Gastrocnemius medialis (tissue), 4 donors: ENCODE measurements around the gene FCHSD2. TPM values are rescaled to one million over a fixed set of nuclear protein-coding genes. Genes with fewer than 3 reads are reported as not detected.
"Not testable (repeated sequence)": the region's sequence is repeated elsewhere in the genome, so short reads cannot be mapped to it uniquely, and the experiment has no call there.

Experiments
- ATAC-seq, 2 donors: fragments of 150-250 bp; one replicate each; pipeline ENCODE4 v1.9.1; 2016
- DNase-seq, 2 donors: peaks; one replicate each; pipeline ENCODE4 v3.0.0-alpha.2; 2019
- H3K27ac ChIP-seq, 4 donors: fragments of 200-600 bp; sonication (generic); 1 replicate in 1 of 4; 2 replicates in 3 of 4; pipeline ENCODE4 v1.5.1; 2016 to 2018; ENCODE audit warnings: mild to moderate bottlenecking in 2 of 4, moderate library complexity in 1 of 4
- H3K27me3 ChIP-seq, 3 donors: fragments of 200-600 bp; sonication (generic) in 2 of 3; 1 replicate in 1 of 3; 2 replicates in 2 of 3; pipeline versions ENCODE4 v1.5.1 to v1.6.0; 2016 to 2019; ENCODE audit warnings: mild to moderate bottlenecking in 1 of 3, moderate library complexity in 1 of 3
- H3K36me3 ChIP-seq, 2 donors: fragments of 200-600 bp; sonication (generic) in 1 of 2; one replicate each; pipeline ENCODE4 v1.5.1; 2017 to 2018
- H3K4me1 ChIP-seq, 2 donors: fragments of 200-600 bp; sonication (generic) in 1 of 2; one replicate each; pipeline ENCODE4 v1.5.1; 2016 to 2017; ENCODE audit warnings: mild to moderate bottlenecking in 2 of 2
- H3K4me3 ChIP-seq, 4 donors: fragments of 200-600 bp; sonication (generic) in 3 of 4; 1 replicate in 1 of 4; 2 replicates in 3 of 4; pipeline ENCODE4 v1.5.1; 2016 to 2019; ENCODE audit warnings: mild to moderate bottlenecking in 2 of 4
- H3K9me3 ChIP-seq, 3 donors: fragments of 200-600 bp; sonication (generic) in 2 of 3; 1 replicate in 1 of 3; 2 replicates in 2 of 3; pipeline ENCODE4 v1.5.1; 2016 to 2019
- POLR2A ChIP-seq, 2 donors: fragments of 450-650 bp; IDR thresholded peaks; one replicate each; pipeline ENCODE4 v1.6.1; 2017; ENCODE audit warnings: antibody characterized with exemption in 2 of 2, mild to moderate bottlenecking in 2 of 2, moderate library complexity in 2 of 2
- in situ Hi-C, 4 donors: fragments of 200-750 bp; cut with MboI; loops; one replicate each; pipeline versions ENCODE4 v1.15.0 to v1.8.0; 2017; ENCODE audit warnings: low sequenced_read_pairs in 4 of 4
- intact Hi-C: fragments of 100-400 bp; cut with DNase I; formaldehyde crosslinking; loops from one replicate; pipeline ENCODE4 v1.15.1; 2023; ENCODE audit warnings: low total_unique reads
- total RNA-seq, 4 donors: library from RNA; depleted of rRNA; stranded (reverse); fragments of >200 nt; gene quantifications; one replicate each; pipeline versions ENCODE4 v1.1.0 to v1.2.3, GENCODE V29; 2016
- TF ChIP-seq, protein P1 (sequence below), 5 experiments: fragments of 450-650 bp in 3 of 5; fragments of 200-600 bp in 2 of 5; sonication (generic) in 2 of 5; IDR thresholded peaks in 4 of 5; conservative IDR thresholded peaks in 1 of 5; 1 replicate in 4 of 5; 2 replicates in 1 of 5; pipeline ENCODE4 v1.5.1; 2016 to 2019; ENCODE audit warnings: antibody characterized with exemption in 5 of 5, mild to moderate bottlenecking in 3 of 5, moderate library complexity in 3 of 5

The FCHSD2 gene
- total RNA-seq, 4 donors from 2014 or later: 5.6 to 10.0 (median 8.0) TPM

DNA sequence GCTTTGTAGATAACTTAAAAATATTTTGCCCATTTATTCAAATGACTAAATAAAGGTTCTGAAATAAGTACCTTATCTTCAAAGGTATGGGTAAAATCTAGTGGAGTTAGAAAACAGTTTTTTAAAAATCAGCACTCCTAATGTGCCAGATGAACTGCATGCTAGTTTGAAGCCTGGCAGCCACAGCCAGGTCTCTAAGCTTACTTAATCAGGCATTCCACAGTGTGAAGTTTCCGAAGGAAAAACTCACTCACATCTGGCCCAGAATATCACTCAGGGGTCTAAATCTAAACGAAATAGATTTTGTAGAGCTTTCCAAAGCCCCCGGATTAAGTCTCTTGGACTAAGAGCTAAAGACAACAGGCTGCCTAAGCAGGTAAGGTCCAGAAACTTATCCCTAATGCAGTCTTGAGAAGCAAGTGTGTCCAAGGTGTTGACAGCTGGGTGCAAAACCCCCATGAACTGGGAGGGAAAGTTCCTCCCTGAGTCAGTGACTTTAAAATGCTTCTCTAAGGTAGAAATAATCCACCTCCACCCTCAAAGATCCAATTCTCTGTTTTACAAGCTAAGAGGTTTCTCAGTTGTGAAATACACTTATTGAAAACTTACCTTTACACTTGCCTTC lies 157.6 kb downstream of the FCHSD2 start:
- no peak for ATAC-seq
- H3K4me1 ChIP-seq: peaks cover 12% of the 10 kb centered on the region in 2 donors
- no peak for DNase-seq
- in situ Hi-C loops: no loop called here
- intact Hi-C loops: no loop called here
- H3K36me3 ChIP-seq: peaks cover 0 to 7% of the 10 kb centered on the region in 2 donors
- H3K9me3 ChIP-seq: no peaks in the 10 kb centered on the region
- no peak for TF ChIP-seq POLR2A (IDR thresholded peaks at IDR 0.05)
- TF ChIP-seq, protein P1, sequence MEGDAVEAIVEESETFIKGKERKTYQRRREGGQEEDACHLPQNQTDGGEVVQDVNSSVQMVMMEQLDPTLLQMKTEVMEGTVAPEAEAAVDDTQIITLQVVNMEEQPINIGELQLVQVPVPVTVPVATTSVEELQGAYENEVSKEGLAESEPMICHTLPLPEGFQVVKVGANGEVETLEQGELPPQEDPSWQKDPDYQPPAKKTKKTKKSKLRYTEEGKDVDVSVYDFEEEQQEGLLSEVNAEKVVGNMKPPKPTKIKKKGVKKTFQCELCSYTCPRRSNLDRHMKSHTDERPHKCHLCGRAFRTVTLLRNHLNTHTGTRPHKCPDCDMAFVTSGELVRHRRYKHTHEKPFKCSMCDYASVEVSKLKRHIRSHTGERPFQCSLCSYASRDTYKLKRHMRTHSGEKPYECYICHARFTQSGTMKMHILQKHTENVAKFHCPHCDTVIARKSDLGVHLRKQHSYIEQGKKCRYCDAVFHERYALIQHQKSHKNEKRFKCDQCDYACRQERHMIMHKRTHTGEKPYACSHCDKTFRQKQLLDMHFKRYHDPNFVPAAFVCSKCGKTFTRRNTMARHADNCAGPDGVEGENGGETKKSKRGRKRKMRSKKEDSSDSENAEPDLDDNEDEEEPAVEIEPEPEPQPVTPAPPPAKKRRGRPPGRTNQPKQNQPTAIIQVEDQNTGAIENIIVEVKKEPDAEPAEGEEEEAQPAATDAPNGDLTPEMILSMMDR (IDR thresholded peaks at IDR 0.05 in 4 of 5, conservative IDR thresholded peaks at IDR 0.05 in 1 of 5): no peak
- H3K27me3 ChIP-seq: no peaks in the 10 kb centered on the region
- H3K4me3 ChIP-seq: no peak overlapping the region
- H3K27ac ChIP-seq: no peak overlapping the region

DNA sequence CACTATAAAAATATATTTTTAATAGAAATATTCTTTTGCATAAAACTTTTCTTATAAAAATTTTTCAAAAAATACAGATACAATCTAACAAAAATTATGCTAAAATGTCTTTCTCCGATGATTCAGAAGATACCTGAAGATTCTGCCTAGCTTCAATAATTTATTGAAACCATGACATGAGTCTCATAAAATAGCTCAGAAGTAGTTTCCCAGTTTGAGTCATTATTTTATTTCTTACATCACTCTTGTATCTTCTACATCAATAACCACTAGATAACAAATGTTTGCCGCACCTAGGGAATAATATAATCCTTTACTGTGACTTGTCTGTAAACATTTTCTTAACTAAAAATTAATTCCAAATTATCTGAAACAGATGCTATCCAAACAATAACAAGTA lies 158.6 kb downstream of the FCHSD2 start:
- Histone ChIP-seq H3K27me3 (no peaks in the 10 kb centered on the region), H3K36me3 (peaks cover 0 to 7% of the 10 kb centered on the region in 2 donors), H3K27ac (no peak overlapping the region), H3K9me3 (no peaks in the 10 kb centered on the region), H3K4me3 (no peak overlapping the region), H3K4me1 (peaks cover 8 to 11% of the 10 kb centered on the region in 2 donors)
- intact Hi-C loops: no loop called here
- no peak for TF ChIP-seq POLR2A (IDR thresholded peaks at IDR 0.05)
- TF ChIP-seq, protein P1 (IDR thresholded peaks at IDR 0.05 in 4 of 5, conservative IDR thresholded peaks at IDR 0.05 in 1 of 5): no peak
- in situ Hi-C loops: no loop called here
- ATAC-seq: no peak
- DNase-seq: no peak

DNA sequence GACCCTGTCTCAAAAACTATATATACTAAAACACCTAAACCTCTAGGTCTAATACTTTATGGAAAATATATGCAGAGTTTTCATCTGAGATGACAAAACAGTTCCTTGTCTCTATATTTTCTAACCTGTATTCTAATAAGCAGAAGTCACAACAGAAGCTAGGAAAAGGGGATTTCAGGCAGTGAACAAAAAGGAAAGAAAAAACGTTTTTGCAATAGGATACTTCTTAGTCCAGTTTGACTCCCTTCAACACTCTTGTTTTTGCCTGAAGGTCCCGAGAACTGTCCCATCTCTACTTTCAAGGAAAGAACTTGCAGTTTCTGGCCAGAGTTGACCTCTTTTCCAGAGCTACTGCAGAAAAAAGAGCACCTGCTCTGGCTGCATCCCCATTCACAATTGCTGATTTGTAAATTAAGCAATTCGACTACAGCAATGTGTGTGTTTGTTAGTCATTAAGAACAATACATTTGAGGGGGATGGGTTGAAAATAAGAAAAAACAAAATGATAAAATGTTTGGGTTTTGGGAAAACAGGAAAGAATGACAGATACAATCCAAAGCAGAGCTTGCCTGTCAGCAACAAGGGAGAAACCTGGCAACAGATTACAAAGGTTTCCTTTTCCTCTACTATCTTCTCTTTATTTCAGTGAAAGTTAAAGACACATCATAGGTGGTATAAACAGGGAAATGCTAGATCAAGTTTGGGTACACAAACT lies 160.0 kb downstream of the FCHSD2 start:
- intact Hi-C loops (no loop called here), in situ Hi-C loops (no loop called here)
- ATAC-seq (no peak), DNase-seq (no peak)
- Histone ChIP-seq H3K27ac (no peak overlapping the region), H3K9me3 (no peaks in the 10 kb centered on the region), H3K4me3 (no peak overlapping the region), H3K27me3 (no peaks in the 10 kb centered on the region), H3K4me1 (peaks cover 8 to 11% of the 10 kb centered on the region in 2 donors), H3K36me3 (no peaks in the 10 kb centered on the region)
- TF ChIP-seq POLR2A (IDR thresholded peaks at IDR 0.05): no peak
- TF ChIP-seq, protein P1 (IDR thresholded peaks at IDR 0.05 in 4 of 5, conservative IDR thresholded peaks at IDR 0.05 in 1 of 5): no peak

DNA sequence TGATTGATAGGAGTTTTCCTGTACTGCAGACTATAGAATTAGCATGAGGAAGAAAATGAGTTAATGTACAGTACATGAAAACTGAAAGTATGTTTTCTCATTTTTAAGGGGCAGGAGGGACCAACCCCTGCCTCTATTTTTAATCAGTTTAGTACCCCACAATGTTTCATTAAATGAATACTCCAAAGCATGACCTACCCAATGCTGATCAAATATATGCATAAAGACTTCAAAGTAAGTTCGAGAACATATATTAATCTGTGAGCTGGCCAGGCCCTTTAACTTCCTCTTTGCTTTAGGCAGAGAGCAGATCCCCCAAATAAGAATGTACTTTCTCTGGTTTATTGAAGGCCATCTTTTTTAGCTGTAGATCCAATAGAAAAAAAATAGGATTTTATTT lies 161.0 kb downstream of the FCHSD2 start:
- Histone ChIP-seq H3K36me3 (no peaks in the 10 kb centered on the region), H3K27ac (no peak overlapping the region), H3K27me3 (no peaks in the 10 kb centered on the region), H3K4me1 (peaks cover 8 to 11% of the 10 kb centered on the region in 2 donors), H3K4me3 (no peak overlapping the region), H3K9me3 (no peaks in the 10 kb centered on the region)
- no peak for ATAC-seq
- in situ Hi-C loops (no loop called here), intact Hi-C loops (no loop called here)
- TF ChIP-seq POLR2A (IDR thresholded peaks at IDR 0.05): no peak
- TF ChIP-seq, protein P1 (IDR thresholded peaks at IDR 0.05 in 4 of 5, conservative IDR thresholded peaks at IDR 0.05 in 1 of 5): no peak
- no peak for DNase-seq

DNA sequence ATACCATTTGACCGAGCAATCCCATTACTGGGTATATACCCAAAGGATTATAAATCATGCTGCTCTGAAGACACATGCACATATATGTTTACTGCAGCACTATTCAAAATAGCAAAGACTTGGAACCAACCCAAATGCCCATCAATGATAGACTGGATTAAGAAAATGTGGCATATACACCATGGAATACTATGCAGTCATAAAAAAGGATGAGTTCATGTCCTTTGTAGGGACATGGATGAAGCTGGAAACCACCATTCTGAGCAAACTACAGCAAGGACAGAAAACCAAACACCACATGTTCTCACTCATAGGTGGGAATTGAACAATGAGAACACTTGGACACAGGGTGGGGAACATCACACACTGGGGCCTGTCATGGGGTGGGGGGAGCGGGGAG lies 164.3 kb downstream of the FCHSD2 start:
- DNase-seq, H3K36me3 ChIP-seq, intact Hi-C loops, H3K27ac ChIP-seq, H3K27me3 ChIP-seq, in situ Hi-C loops, ATAC-seq, H3K4me3 ChIP-seq, H3K4me1 ChIP-seq, H3K9me3 ChIP-seq: not testable (repeated sequence)

DNA sequence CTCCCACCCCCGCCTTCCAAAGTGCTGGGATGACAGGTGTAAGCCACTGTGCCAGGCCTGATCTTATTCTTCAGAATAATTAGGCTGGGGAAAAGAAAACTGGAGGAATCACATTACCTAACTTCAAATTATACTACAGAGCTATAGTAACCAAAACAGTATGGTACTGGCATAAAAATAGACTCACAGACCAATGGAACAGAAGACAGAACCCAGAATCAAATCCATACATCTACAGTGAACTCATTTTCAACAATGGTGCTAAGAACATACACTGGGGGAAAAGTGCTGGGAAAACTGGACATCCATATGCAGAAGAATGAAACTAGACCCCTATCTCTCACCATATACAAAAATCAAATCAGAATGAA lies 165.6 kb downstream of the FCHSD2 start:
- H3K36me3 ChIP-seq, H3K27me3 ChIP-seq, H3K4me1 ChIP-seq, H3K9me3 ChIP-seq, H3K4me3 ChIP-seq, in situ Hi-C loops, ATAC-seq, intact Hi-C loops, DNase-seq: not testable (repeated sequence)
- peak overlapping the region; percentile 20 to 61 (median 32) for H3K27ac ChIP-seq
